HK-2 (cell line): ENCODE results near the gene TMUB1.

Source experiments
- DNase-seq: peaks from one replicate; pipeline ENCODE4 v3.0.0-alpha.2; 2018; ENCODE audit not compliant: unreplicated experiment

The TMUB1 gene

DNA sequence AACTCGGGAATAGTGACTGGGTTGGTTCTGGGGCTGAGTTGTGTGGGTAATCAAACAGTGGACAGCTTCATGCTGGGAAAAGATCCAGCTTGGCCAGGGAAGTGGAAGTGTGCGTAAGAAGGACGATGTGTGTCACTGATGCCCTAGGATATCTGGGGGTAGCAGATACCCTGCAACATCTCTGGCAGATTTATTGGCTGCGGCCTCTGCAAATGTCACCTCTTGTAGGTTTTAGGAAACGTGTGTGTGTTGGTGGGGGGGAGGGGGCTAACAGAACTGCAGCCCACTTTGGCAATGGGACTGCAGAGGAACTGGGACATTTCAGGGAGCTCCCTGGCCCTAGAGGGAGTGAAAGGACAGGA, 2.0 kb upstream of the TMUB1 start:
- DNase-seq, result no peak

GRCh38 chr7:151083824-151084160, 499 bp upstream of the TMUB1 start:
- DNase-seq, result no peak

DNA sequence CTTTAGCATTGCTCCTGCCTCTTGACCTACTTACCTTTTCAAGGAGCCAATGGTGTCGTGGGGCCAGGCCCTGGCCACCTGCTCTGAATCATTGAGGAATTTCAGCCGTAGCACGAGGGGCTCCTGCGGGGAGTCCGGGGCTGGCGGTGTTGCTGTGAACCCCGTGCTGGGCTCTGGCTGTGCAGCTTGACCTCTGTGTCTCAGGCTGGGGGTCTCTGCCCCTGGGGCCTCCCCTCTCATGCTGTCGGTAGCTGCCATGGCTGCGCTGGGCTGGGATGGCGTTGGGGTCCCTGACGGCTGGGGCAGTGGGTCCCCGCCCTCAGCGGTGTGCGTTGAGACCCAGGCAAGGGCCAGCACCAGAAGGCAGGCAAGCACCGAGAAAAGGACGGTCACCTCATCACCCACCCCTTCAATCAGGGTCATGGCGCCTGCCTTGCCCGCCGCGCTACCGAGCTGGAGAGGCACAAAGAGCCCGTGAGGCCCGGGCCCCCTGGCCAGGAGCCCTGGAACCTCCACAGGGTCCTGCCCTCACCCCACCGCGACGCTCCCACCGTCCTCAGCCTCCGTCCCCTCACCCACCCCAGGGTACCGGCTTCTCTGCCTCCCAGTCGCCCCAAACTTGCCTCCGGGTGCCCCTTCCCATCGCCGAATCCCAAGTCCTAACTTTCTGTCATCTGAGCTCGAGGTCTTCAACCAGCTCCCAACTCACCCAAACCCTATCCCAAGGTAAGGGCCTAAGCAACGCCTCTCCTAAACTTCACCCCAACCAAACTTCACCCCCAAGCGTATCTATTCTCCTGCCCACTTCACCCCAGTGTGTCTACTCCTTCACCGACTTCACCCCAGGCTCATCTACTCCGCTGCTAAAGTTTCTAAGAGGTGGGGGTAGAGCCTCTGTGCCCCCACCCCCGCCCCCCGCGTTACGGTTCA, 887 bp downstream of the TMUB1 start:
- no peak for DNase-seq

GRCh38 chr7:151081170-151082101, 1.9 kb downstream of the TMUB1 start:
- peak; percentile 56 for DNase-seq

- peak; percentile 92 for DNase-seq
These were observed 2.6 kb downstream of the TMUB1 start, which contains the start of gene FASTK for GRCh38 chr7:151080522-151081169. Gene FASTK (minus strand): TSS chr7:151080809. CDS start chr7:151080766, 43 bp downstream.

GRCh38 chr7:151080067-151080521, 3.2 kb downstream of the TMUB1 start:
- peak; percentile 54 for DNase-seq

- DNase-seq, result no peak
These were observed 3.9 kb downstream of the TMUB1 start for GRCh38 chr7:151079199-151079910.

DNA sequence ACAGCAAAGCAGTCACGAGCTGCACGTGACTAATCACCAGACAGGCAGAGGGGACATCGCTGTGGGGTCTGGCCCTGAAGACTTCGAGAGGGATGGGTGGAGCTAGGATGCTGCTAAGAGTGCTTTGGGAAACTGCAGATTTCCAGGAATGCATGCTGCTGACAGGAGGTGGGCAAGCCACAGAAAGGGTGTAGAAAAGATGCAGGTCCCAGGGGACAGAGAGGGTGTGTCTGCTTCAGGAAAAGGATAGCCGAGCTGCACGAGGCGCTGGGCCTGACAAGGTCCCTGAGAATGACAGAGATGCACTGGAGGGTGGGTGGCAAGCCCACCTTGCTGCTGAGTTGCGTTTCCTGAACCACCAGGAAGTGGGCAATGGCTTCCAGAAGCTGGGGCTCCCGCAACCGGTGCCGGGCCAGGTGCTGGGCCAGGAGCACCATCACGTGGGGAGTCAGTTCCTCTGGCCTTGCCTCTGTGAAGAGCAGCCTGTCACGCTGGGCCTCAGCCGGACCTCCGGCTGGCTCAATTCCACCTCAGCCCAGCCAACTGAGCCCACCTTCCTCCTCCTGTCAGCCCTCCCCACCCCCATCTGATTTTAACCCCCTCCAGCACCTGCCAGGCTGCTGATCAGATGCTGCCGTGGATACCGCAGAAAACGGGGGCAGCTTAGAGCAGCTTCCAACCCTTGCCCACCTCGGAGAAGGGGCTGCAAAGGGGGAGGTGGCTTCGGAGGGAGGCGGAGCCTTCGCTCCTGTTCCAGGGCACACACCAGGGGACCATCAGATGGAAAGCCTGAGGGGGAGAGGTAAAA, 4.9 kb downstream of the TMUB1 start:
- no peak for DNase-seq

DNA sequence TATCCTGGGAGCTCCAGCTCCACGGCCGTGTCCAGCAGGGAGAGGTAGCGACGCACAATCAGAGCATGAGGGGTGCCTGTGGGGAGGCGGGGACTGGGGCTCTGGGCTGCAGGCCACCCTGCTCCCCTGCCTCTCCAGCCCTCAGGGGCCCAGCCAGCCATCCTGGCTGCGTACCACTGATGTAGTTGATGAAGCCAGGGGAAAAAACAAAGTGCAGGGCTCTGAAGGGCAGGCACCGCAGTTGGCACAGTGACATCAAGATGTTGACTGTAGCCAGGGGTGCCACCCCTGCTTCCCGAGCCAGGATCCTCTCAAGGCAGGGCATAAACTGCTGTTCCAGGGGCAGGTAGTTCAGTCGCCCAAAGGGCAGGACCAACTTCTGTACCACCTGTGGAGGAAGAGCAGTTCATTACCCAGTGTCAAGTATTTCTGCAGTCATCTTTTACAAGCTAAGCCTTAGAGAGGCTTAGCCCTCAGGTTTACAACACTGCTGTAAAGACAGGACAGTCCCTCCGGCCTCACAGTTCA, 5.5 kb downstream of the TMUB1 start:
- no peak for DNase-seq

DNA sequence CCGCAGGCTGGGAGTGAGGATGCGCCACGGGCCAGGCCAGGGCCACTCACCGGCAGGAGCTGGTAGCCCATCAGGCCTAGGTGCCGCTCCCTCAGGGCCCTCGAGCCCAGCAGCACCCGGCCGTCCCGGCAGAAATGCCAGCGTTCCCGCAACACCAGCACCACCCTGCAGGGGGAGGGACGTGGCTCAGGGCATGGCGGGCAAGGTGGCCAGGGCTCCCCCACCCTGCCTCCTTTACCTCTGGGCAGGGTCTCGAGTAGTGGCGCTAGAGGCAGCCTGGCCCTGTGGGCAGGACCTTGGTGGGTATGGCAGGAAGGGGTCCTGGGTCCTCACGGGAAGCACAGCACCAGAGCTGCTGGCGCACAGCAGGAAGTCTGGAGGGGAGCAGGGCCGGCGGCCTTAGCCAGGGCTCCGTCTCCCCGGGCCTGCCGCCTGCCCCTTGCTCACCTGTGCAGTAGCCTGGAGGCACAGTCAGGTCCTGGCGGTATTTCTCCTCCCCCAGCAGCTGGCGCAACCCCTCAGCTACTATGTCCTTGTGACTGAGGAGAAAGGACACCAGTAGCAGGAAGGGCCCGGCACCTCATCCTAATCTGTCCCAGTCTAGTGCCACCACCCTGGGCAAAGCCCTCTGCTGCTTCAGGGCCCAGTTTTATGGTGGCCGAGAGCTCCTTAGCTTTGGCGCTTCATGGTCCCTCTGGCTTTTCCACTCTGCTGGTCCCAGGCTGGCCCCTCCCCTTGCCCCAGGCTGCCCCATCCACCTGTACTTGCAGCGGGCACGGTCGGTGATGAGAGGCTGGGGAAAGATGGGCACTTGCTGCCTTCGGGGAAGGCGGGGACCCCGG, 6.2 kb downstream of the TMUB1 start:
- DNase-seq, result peak; percentile 63

- no peak for DNase-seq
These were observed 7.3 kb downstream of the TMUB1 start for GRCh38 chr7:151075978-151076426.

- DNase-seq, result no peak
These were observed 7.7 kb downstream of the TMUB1 start for GRCh38 chr7:151075662-151075971.

DNA sequence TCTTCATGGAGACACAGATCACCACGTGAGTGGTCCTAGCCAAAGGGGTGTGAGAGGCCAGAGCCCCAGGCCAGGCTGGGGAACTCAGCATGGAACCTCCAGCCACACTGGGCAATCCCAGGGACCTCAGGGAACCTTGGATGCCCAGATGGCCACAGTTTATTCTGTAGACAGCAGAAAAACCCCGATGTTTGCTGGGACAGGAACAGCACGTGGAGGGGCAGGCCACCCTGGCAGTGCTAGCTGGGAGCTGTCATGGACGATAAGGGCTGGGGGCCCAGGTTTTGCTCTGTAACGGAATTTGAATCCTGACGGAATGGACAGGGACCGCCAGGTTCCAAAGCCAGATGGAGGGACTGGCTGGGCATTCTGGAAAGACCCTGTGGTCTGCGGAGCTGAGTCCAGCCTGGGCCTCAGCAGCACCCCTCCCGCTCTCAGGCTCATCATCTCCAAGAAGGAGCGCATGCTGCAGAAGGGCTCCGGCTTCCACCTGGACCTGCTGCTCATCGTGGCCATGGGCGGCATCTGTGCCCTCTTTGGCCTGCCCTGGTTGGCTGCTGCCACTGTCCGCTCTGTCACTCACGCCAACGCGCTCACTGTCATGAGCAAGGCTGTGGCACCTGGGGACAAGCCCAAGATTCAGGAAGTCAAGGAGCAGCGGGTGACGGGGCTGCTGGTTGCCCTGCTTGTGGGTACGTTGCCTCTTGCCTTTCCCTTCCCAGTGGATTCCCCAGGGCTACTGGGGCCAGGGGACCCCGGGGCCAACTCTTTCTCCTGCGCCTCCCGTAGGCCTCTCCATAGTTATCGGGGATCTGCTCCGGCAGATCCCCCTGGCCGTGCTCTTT, 8.3 kb downstream of the TMUB1 start:
- no peak for DNase-seq

GRCh38 chr7:151073990-151074389, 9.3 kb downstream of the TMUB1 start:
- no peak for DNase-seq

- no peak for DNase-seq
These were observed 12.0 kb downstream of the TMUB1 start for GRCh38 chr7:151071032-151071866.

DNA sequence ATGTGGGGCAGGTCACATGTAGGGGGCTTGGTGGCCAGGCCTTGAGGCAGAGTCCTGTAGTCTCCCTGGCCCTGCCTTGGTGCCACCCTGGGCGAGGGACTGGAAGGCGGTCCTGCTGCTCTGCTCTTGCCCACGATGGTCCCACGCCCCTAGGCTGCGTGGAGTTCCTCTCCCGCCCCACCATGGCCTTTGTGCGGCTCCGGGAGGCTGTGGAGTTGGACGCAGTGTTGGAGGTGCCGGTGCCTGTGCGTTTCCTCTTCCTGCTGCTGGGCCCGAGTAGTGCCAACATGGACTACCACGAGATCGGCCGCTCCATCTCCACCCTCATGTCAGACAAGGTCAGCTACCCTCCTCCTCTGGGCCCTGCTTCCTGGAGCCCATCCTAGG, 12.7 kb downstream of the TMUB1 start:
- DNase-seq, result no peak

GRCh38 chr7:151069841-151070573, 13.3 kb downstream of the TMUB1 start:
- DNase-seq, result no peak
